IMR-90 (cell line): ENCODE results near the gene CAMTA1. TPM values are rescaled to one million over a fixed set of nuclear protein-coding genes. Genes with fewer than 3 reads are reported as not detected.

Source experiments
- ATAC-seq: fragments of 200-7000 bp; cut with Tn5 transposase; 2 replicates; pipeline ENCODE4 v1.9.1; 2020; ENCODE audit warnings: low read depth, mild to moderate bottlenecking, moderate library complexity
- BruUV-seq: library from RNA; stranded (reverse); fragments of 400-500 nt; replicated peaks from 2 replicates; lab custom pipeline; 2021; lab: Mats Ljungman, UMichigan
- CTCF ChIA-PET: fragments of 300-600 bp; formaldehyde crosslinking; extraction: SDS; loops from one replicate; lab custom pipeline; 2021; ENCODE audit warnings: antibody characterized with exemption; lab: Yijun Ruan, JAX
- POLR2A ChIA-PET: fragments of 300-600 bp; sonication (Branson Sonifier 250); formaldehyde crosslinking; loops from one replicate; lab custom pipeline; 2022; ENCODE audit warnings: antibody characterized with exemption; ENCODE audit not compliant: unreplicated experiment; lab: Charles Lee
- DNase-seq: peaks from one replicate; pipeline ENCODE4 v3.0.0; 2013
- H2AFZ ChIP-seq: replicated peaks from 2 replicates; pipeline ENCODE3; 2013; ENCODE audit warnings: low read length, mild to moderate bottlenecking; ENCODE audit not compliant: poor library complexity
- H2AK5ac ChIP-seq: 2 replicates; pipeline ENCODE4 v1.6.1; 2013; ENCODE audit warnings: low read depth, low read length, inconsistent platforms
- H2AK9ac ChIP-seq: replicated peaks from 2 replicates; pipeline ENCODE3; 2013; ENCODE audit warnings: mild to moderate bottlenecking, low read depth, low read length, moderate library complexity; ENCODE audit not compliant: poor library complexity
- H2BK120ac ChIP-seq: 2 replicates; pipeline ENCODE4 v1.6.1; 2013; ENCODE audit warnings: low read depth, low read length, inconsistent platforms
- H2BK15ac ChIP-seq: 3 replicates; pipeline ENCODE4 v1.6.1; 2013; ENCODE audit warnings: low read depth, low read length, inconsistent platforms
- H2BK20ac ChIP-seq: 2 replicates; pipeline ENCODE4 v1.6.1; 2013; ENCODE audit warnings: low read depth, mild to moderate bottlenecking, inconsistent platforms, low read length, moderate library complexity
- H2BK5ac ChIP-seq: 2 replicates; pipeline ENCODE4 v1.6.1; 2013; ENCODE audit warnings: mild to moderate bottlenecking, low read depth, low read length, inconsistent platforms; ENCODE audit not compliant: poor library complexity, severe bottlenecking
- H3K14ac ChIP-seq: replicated peaks from 2 replicates; pipeline ENCODE4 v1.6.1; 2013; ENCODE audit warnings: low read depth, low read length, inconsistent platforms
- H3K18ac ChIP-seq: 2 replicates; pipeline ENCODE4 v1.6.1; 2013; ENCODE audit warnings: low read depth, low read length, control low read depth
- H3K23ac ChIP-seq: 2 replicates; pipeline ENCODE4 v1.6.1; 2013; ENCODE audit warnings: low read depth, low read length, inconsistent platforms
- H3K27ac ChIP-seq: 2 replicates; pipeline ENCODE4 v1.5.1; 2013; ENCODE audit warnings: mild to moderate bottlenecking, control low read depth, low read length; ENCODE audit not compliant: insufficient read depth
- H3K27me3 ChIP-seq: 2 replicates; pipeline ENCODE4 v1.6.1; 2013; ENCODE audit warnings: low read length; ENCODE audit not compliant: control insufficient read depth, insufficient read depth
- H3K36me3 ChIP-seq: 2 replicates; pipeline ENCODE4 v1.6.1; 2013; ENCODE audit warnings: low read length, mixed read lengths; ENCODE audit not compliant: control insufficient read depth, insufficient read depth
- H3K4ac ChIP-seq: 2 replicates; pipeline ENCODE4 v1.6.1; 2013; ENCODE audit warnings: low read depth, low read length, inconsistent platforms
- H3K4me1 ChIP-seq: 2 replicates; pipeline ENCODE4 v1.6.1; 2013; ENCODE audit warnings: low read length, mixed read lengths; ENCODE audit not compliant: control insufficient read depth, insufficient read depth
- H3K4me2 ChIP-seq: 2 replicates; pipeline ENCODE4 v1.6.1; 2013; ENCODE audit warnings: low read depth, mild to moderate bottlenecking, control low read depth, low read length, moderate library complexity
- H3K4me3 ChIP-seq: 2 replicates; pipeline ENCODE4 v1.5.1; 2013; ENCODE audit warnings: low read depth, mild to moderate bottlenecking, control low read depth, low read length, moderate library complexity; ENCODE audit not compliant: insufficient read depth
- H3K56ac ChIP-seq: 2 replicates; pipeline ENCODE4 v1.6.1; 2013; ENCODE audit warnings: low read length, inconsistent platforms; ENCODE audit not compliant: insufficient read depth; ENCODE audit errors: extremely low read depth
- H3K79me1 ChIP-seq, 2 experiments: 2 replicates each; pipeline ENCODE4 v1.6.1; 2013; ENCODE audit warnings: low read length in 2 of 2, inconsistent platforms in 1 of 2, low read depth in 1 of 2
- H3K9ac ChIP-seq: 2 replicates; pipeline ENCODE4 v1.6.1; 2013; ENCODE audit warnings: low read depth, low read length, control low read depth
- H3K9me1 ChIP-seq: 2 replicates; pipeline ENCODE4 v1.6.1; 2013; ENCODE audit warnings: low read length, inconsistent platforms; ENCODE audit not compliant: insufficient read depth
- H3K9me3 ChIP-seq: 2 replicates; pipeline ENCODE4 v1.6.1; 2013; ENCODE audit warnings: low read length; ENCODE audit not compliant: control insufficient read depth, insufficient read depth
- H4K20me1 ChIP-seq: 2 replicates; pipeline ENCODE4 v1.6.1; 2013; ENCODE audit warnings: low read length, inconsistent platforms; ENCODE audit not compliant: insufficient read depth
- H4K5ac ChIP-seq: 2 replicates; pipeline ENCODE4 v1.6.1; 2013; ENCODE audit warnings: mild to moderate bottlenecking, low read depth, low read length, control low read depth
- H4K8ac ChIP-seq, 2 experiments: 2 replicates each; pipeline ENCODE4 v1.6.1; 2013; ENCODE audit warnings: low read depth in 2 of 2, low read length in 2 of 2, control low read depth in 1 of 2, inconsistent platforms in 1 of 2
- H4K91ac ChIP-seq: 2 replicates; pipeline ENCODE4 v1.6.1; 2013; ENCODE audit warnings: low read depth, low read length, inconsistent platforms; ENCODE audit not compliant: insufficient read depth
- MAFK ChIP-seq: IDR thresholded peaks from 2 replicates; pipeline ENCODE4 v1.6.1; 2012; ENCODE audit warnings: low read depth, low read length, improper control_type of control experiment
- NFE2L2 ChIP-seq: fragments of 150-350 bp; IDR thresholded peaks from 2 replicates; pipeline ENCODE4 v1.6.1; 2016; ENCODE audit warnings: low read depth, mild to moderate bottlenecking, low read length
- SMC3 ChIP-seq: fragments of 150-350 bp; IDR thresholded peaks from 2 replicates; pipeline ENCODE4 v1.6.1; 2016; ENCODE audit warnings: low read depth, mild to moderate bottlenecking, antibody characterized with exemption, low read length, moderate library complexity
- WGBS, 2 experiments: methylation state at CpG; one replicate each; pipeline versions ENCODE4 v1.1.5 to v1.1.7; 2013; ENCODE audit warnings: missing lambda C conversion rate in 2 of 2; ENCODE audit not compliant: insufficient read length in 1 of 2; ENCODE audit errors: extremely low coverage in 2 of 2; 5-methylcytosine and 5-hydroxymethylcytosine counted together
- dilution Hi-C: fragments of 300-500 bp; cut with HindIII; formaldehyde crosslinking; loops from one replicate; pipeline ENCODE4 v1.14.3; 2018; ENCODE audit warnings: low sequenced_read_pairs; ENCODE audit not compliant: unreplicated experiment
- in situ Hi-C: fragments of 300-500 bp; cut with MboI; formaldehyde crosslinking; loops from 3 replicates; pipeline ENCODE4 v1.14.3; 2019; ENCODE audit warnings: low sequenced_read_pairs, inconsistent platforms, mixed read lengths
- intact Hi-C: fragments of 100-400 bp; cut with micrococcal nuclease; formaldehyde crosslinking; loops from 2 replicates; pipeline ENCODE4 v1.10.0; 2022
- polyA plus RNA-seq, 3 experiments: library from polyadenylated mRNA; depleted of rRNA; stranded (reverse); fragments of >200 nt; gene quantifications; 2 replicates each; pipeline ENCODE4 v1.2.3, GENCODE V29; 2012; ENCODE audit warnings: low replicate concordance in 1 of 3
- total RNA-seq: library from RNA; depleted of rRNA; stranded (reverse); fragments of >200 nt; gene quantifications from 2 replicates; pipeline ENCODE4 v1.2.3, GENCODE V29; 2012
- TF ChIP-seq, protein P1 (sequence below): fragments of 150-350 bp; IDR thresholded peaks from 2 replicates; pipeline ENCODE4 v1.6.1; 2017; ENCODE audit warnings: mild to moderate bottlenecking, antibody characterized with exemption, low read length, low read depth

The CAMTA1 gene
- total and polyA plus RNA-seq, 2 of the 4 experiments (the other 2 are of a cell fraction): 35.5 to 74.3 TPM

GRCh38 chr1:7253118-7253480 lies 467.8 kb downstream of the CAMTA1 start:
- dilution Hi-C loops (no loop called here), intact Hi-C loops (no loop called here), in situ Hi-C loops (no loop called here)
- H3K56ac ChIP-seq: no peak overlapping the region
- H4K91ac ChIP-seq: peak overlapping the region; percentile 59; the same call in 1 of the 2 replicates
- H3K27me3 ChIP-seq: no peaks in the 10 kb centered on the region
- H4K5ac ChIP-seq: peak overlapping the region; percentile 52; the same call in 1 of the 2 replicates
- no peaks in the 10 kb centered on the region for H3K36me3 ChIP-seq
- peak overlapping the region; percentile 42 for H2BK120ac ChIP-seq
- ATAC-seq (peak; percentile 62; the same call in 1 of the 2 replicates), DNase-seq (peak; percentile 81)
- no peak overlapping the region for H2BK20ac ChIP-seq
- H3K9ac ChIP-seq: no peak overlapping the region
- H2BK15ac ChIP-seq: peak overlapping the region; percentile 62; the same call in 2 of the 3 replicates
- peak overlapping the region; percentile 41 for H2BK5ac ChIP-seq
- peak overlapping the region; percentile 46; the same call in 1 of the 2 replicates for H3K14ac ChIP-seq
- H2AK5ac ChIP-seq: peak overlapping the region; percentile 31; the same call in 1 of the 2 replicates
- H3K79me1 ChIP-seq: no peaks in the 10 kb centered on the region
- peak overlapping the region; percentile 67 to 82 for H4K8ac ChIP-seq
- ChIA-PET POLR2A (no interaction called here), CTCF (no interaction called here)
- H3K4ac ChIP-seq: peak overlapping the region; percentile 56; the same call in 1 of the 2 replicates
- H4K20me1 ChIP-seq: no peaks in the 10 kb centered on the region
- H3K9me3 ChIP-seq: no peaks in the 10 kb centered on the region
- peak overlapping the region; percentile 86 for H2AFZ ChIP-seq
- no peak overlapping the region for H3K4me3 ChIP-seq
- 100% methylated on average over 1 of the region's 4 CpGs; no CpG with 5 or more reads in 1 of the 2 experiments for WGBS, 2 experiments
- H3K18ac ChIP-seq: no peak overlapping the region; the same call in 1 of the 2 replicates
- peaks cover 9% of the 10 kb centered on the region for H3K4me1 ChIP-seq
- BruUV-seq: no TSS peak
- no peak overlapping the region for H3K4me2 ChIP-seq
- no peak overlapping the region for H3K27ac ChIP-seq
- TF ChIP-seq MAFK (no peak), SMC3 (no peak), NFE2L2 (no peak)
- TF ChIP-seq, protein P1, sequence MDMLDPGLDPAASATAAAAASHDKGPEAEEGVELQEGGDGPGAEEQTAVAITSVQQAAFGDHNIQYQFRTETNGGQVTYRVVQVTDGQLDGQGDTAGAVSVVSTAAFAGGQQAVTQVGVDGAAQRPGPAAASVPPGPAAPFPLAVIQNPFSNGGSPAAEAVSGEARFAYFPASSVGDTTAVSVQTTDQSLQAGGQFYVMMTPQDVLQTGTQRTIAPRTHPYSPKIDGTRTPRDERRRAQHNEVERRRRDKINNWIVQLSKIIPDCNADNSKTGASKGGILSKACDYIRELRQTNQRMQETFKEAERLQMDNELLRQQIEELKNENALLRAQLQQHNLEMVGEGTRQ: no peak
- peak overlapping the region; percentile 66 for H2AK9ac ChIP-seq
- no peak overlapping the region for H3K23ac ChIP-seq
- peaks cover 2% of the 10 kb centered on the region; the same call in 1 of the 2 replicates for H3K9me1 ChIP-seq
